Activated T-helper 17 cell treated with anti-CD3 and anti-CD28 coated beads, Interleukin-2, amount 50 U/mL, for 72 hours (primary cell): ENCODE measurements around the gene NOD1. TPM values are rescaled to one million over a fixed set of nuclear protein-coding genes. Genes with fewer than 3 reads are reported as not detected.

Experiments
- ATAC-seq: fragments of 150-1000 bp; cut with Tn5 transposase; replicated peaks from 2 replicates; pipeline ENCODE4 v1.10.0; 2021; ENCODE audit warnings: mild to moderate bottlenecking, moderate library complexity
- H3K27ac Mint-ChIP-seq: one replicate; pipeline ENCODE4 v1.8.0; 2022; ENCODE audit warnings: mixed read lengths
- H3K27me3 Mint-ChIP-seq: one replicate; pipeline ENCODE4 v1.8.0; 2022; ENCODE audit warnings: mixed read lengths
- H3K36me3 Mint-ChIP-seq: one replicate; pipeline ENCODE4 v1.8.0; 2022; ENCODE audit warnings: low read depth, mild to moderate bottlenecking, mixed read lengths
- H3K4me1 Mint-ChIP-seq: one replicate; pipeline ENCODE4 v1.8.0; 2022; ENCODE audit warnings: mixed read lengths
- H3K4me3 Mint-ChIP-seq: one replicate; pipeline ENCODE4 v1.8.0; 2022; ENCODE audit warnings: mild to moderate bottlenecking, mixed read lengths
- H3K9me3 Mint-ChIP-seq: one replicate; pipeline ENCODE4 v1.8.0; 2022; ENCODE audit warnings: mixed read lengths
- total RNA-seq, 2 donors: library from RNA; stranded (reverse); gene quantifications; one replicate each; pipeline ENCODE4 v1.2.3, GENCODE V29; 2022

NOD1 gene
- total RNA-seq, 2 donors from 2014 or later = 11.4 to 14.5 TPM

- H3K4me1 Mint-ChIP-seq = no peaks in the 10 kb centered on the region
- H3K9me3 Mint-ChIP-seq = no peaks in the 10 kb centered on the region
- H3K27me3 Mint-ChIP-seq = no peaks in the 10 kb centered on the region
- peaks cover 53% of the 10 kb centered on the region for H3K36me3 Mint-ChIP-seq
- H3K27ac Mint-ChIP-seq = no peak overlapping the region
- no peak overlapping the region for H3K4me3 Mint-ChIP-seq
- ATAC-seq = no peak
Measured at GRCh38 chr7:30452280-30452930, 26.2 kb downstream of the NOD1 start.

- Mint-ChIP-seq H3K27me3 (no peaks in the 10 kb centered on the region), H3K27ac (no peak overlapping the region), H3K4me1 (no peaks in the 10 kb centered on the region), H3K9me3 (no peaks in the 10 kb centered on the region), H3K4me3 (no peak overlapping the region), H3K36me3 (peaks cover 55% of the 10 kb centered on the region)
- ATAC-seq = no peak
Measured at GRCh38 chr7:30451539-30452279, 26.9 kb downstream of the NOD1 start.

GRCh38 chr7:30450983-30451497 lies 27.5 kb downstream of the NOD1 start:
- no peaks in the 10 kb centered on the region for H3K27me3 Mint-ChIP-seq
- no peak for ATAC-seq
- peaks cover 55% of the 10 kb centered on the region for H3K36me3 Mint-ChIP-seq
- H3K9me3 Mint-ChIP-seq = no peaks in the 10 kb centered on the region
- no peak overlapping the region for H3K27ac Mint-ChIP-seq
- H3K4me3 Mint-ChIP-seq = no peak overlapping the region
- H3K4me1 Mint-ChIP-seq = peaks cover 2% of the 10 kb centered on the region

- Mint-ChIP-seq H3K36me3 (peaks cover 54% of the 10 kb centered on the region), H3K27me3 (no peaks in the 10 kb centered on the region), H3K9me3 (no peaks in the 10 kb centered on the region), H3K4me3 (no peak overlapping the region), H3K27ac (no peak overlapping the region), H3K4me1 (peaks cover 5% of the 10 kb centered on the region)
- ATAC-seq = no peak
Measured at GRCh38 chr7:30450240-30450982, 28.2 kb downstream of the NOD1 start.

- no peak for ATAC-seq
- Mint-ChIP-seq H3K4me1 (peaks cover 5% of the 10 kb centered on the region), H3K27me3 (no peaks in the 10 kb centered on the region), H3K9me3 (no peaks in the 10 kb centered on the region), H3K4me3 (no peak overlapping the region), H3K36me3 (peaks cover 43% of the 10 kb centered on the region), H3K27ac (no peak overlapping the region)
Measured at GRCh38 chr7:30448461-30449189, 30.0 kb downstream of the NOD1 start.

GRCh38 chr7:30447466-30447865 lies 31.1 kb downstream of the NOD1 start:
- no peak for ATAC-seq
- H3K4me3 Mint-ChIP-seq = no peak overlapping the region
- no peaks in the 10 kb centered on the region for H3K9me3 Mint-ChIP-seq
- H3K27ac Mint-ChIP-seq = no peak overlapping the region
- peaks cover 39% of the 10 kb centered on the region for H3K36me3 Mint-ChIP-seq
- peaks cover 5% of the 10 kb centered on the region for H3K4me1 Mint-ChIP-seq
- no peaks in the 10 kb centered on the region for H3K27me3 Mint-ChIP-seq

GRCh38 chr7:30446266-30446665 lies 32.3 kb downstream of the NOD1 start:
- Mint-ChIP-seq H3K27me3 (no peaks in the 10 kb centered on the region), H3K36me3 (peaks cover 33% of the 10 kb centered on the region), H3K4me1 (peaks cover 5% of the 10 kb centered on the region), H3K9me3 (no peaks in the 10 kb centered on the region), H3K27ac (no peak overlapping the region), H3K4me3 (no peak overlapping the region)
- no peak for ATAC-seq

GRCh38 chr7:30445770-30446169 lies 32.8 kb downstream of the NOD1 start:
- ATAC-seq = peak; percentile 60
- Mint-ChIP-seq H3K36me3 (peaks cover 33% of the 10 kb centered on the region), H3K4me1 (peaks cover 5% of the 10 kb centered on the region), H3K4me3 (no peak overlapping the region), H3K27me3 (no peaks in the 10 kb centered on the region), H3K27ac (no peak overlapping the region), H3K9me3 (no peaks in the 10 kb centered on the region)

- Mint-ChIP-seq H3K4me1 (no peaks in the 10 kb centered on the region), H3K27me3 (no peaks in the 10 kb centered on the region), H3K4me3 (no peak overlapping the region), H3K9me3 (no peaks in the 10 kb centered on the region), H3K27ac (no peak overlapping the region), H3K36me3 (peaks cover 59% of the 10 kb centered on the region)
- no peak for ATAC-seq
Measured at GRCh38 chr7:30437823-30438574, 40.6 kb downstream of the NOD1 start.

- H3K27me3 Mint-ChIP-seq = no peaks in the 10 kb centered on the region
- H3K9me3 Mint-ChIP-seq = no peaks in the 10 kb centered on the region
- no peaks in the 10 kb centered on the region for H3K4me1 Mint-ChIP-seq
- H3K36me3 Mint-ChIP-seq = peaks cover 72% of the 10 kb centered on the region
- H3K27ac Mint-ChIP-seq = no peak overlapping the region
- H3K4me3 Mint-ChIP-seq = no peak overlapping the region
- ATAC-seq = no peak
Measured at GRCh38 chr7:30436518-30436917, 42.1 kb downstream of the NOD1 start.

GRCh38 chr7:30436046-30436445 lies 42.5 kb downstream of the NOD1 start:
- Mint-ChIP-seq H3K9me3 (no peaks in the 10 kb centered on the region), H3K27me3 (no peaks in the 10 kb centered on the region), H3K27ac (no peak overlapping the region), H3K4me3 (no peak overlapping the region), H3K36me3 (peaks cover 76% of the 10 kb centered on the region), H3K4me1 (no peaks in the 10 kb centered on the region)
- no peak for ATAC-seq

GRCh38 chr7:30434140-30434799 lies 44.3 kb downstream of the NOD1 start:
- Mint-ChIP-seq H3K27me3 (no peaks in the 10 kb centered on the region), H3K4me3 (no peak overlapping the region), H3K9me3 (no peaks in the 10 kb centered on the region), H3K27ac (peak overlapping the region; percentile 71), H3K36me3 (peaks cover 88% of the 10 kb centered on the region), H3K4me1 (no peaks in the 10 kb centered on the region)
- no peak for ATAC-seq

- peaks cover 88% of the 10 kb centered on the region for H3K36me3 Mint-ChIP-seq
- no peaks in the 10 kb centered on the region for H3K27me3 Mint-ChIP-seq
- H3K4me1 Mint-ChIP-seq = no peaks in the 10 kb centered on the region
- no peaks in the 10 kb centered on the region for H3K9me3 Mint-ChIP-seq
- ATAC-seq = no peak
- no peak overlapping the region for H3K27ac Mint-ChIP-seq
- no peak overlapping the region for H3K4me3 Mint-ChIP-seq
Measured at GRCh38 chr7:30433506-30433905, 45.1 kb downstream of the NOD1 start.
